ENCODE measurements around the gene DPP6. TPM values are rescaled to one million over a fixed set of nuclear protein-coding genes. Genes with fewer than 3 reads are reported as not detected.

DPP6 gene
- total and polyA plus RNA-seq, 9 of the 15 experiments (the other 6 are each of a cell fraction or from before 2014, with no cell fraction given), result not detected

DNA sequence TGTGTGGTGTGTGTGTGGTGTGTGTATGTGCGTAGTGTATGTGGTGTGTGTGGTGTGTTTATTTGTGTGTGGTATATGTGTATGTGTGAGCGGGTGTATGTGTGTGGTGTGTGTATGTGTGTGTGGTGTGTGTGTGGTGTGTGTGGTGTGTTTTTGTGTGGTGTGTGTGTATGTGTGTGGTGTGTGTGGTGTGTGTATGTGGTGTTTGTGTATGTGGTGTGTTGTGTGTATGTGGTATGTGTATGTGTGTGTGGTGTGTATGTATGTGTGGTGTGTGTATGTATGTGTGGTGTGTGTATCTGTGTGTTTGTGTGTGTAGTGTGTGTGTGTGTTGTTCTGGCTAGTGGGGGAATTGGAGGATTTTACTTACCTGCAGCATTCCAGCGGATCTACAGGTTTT, 523.3 kb downstream of the DPP6 start (continued):
- TF ChIP-seq, protein P1, sequence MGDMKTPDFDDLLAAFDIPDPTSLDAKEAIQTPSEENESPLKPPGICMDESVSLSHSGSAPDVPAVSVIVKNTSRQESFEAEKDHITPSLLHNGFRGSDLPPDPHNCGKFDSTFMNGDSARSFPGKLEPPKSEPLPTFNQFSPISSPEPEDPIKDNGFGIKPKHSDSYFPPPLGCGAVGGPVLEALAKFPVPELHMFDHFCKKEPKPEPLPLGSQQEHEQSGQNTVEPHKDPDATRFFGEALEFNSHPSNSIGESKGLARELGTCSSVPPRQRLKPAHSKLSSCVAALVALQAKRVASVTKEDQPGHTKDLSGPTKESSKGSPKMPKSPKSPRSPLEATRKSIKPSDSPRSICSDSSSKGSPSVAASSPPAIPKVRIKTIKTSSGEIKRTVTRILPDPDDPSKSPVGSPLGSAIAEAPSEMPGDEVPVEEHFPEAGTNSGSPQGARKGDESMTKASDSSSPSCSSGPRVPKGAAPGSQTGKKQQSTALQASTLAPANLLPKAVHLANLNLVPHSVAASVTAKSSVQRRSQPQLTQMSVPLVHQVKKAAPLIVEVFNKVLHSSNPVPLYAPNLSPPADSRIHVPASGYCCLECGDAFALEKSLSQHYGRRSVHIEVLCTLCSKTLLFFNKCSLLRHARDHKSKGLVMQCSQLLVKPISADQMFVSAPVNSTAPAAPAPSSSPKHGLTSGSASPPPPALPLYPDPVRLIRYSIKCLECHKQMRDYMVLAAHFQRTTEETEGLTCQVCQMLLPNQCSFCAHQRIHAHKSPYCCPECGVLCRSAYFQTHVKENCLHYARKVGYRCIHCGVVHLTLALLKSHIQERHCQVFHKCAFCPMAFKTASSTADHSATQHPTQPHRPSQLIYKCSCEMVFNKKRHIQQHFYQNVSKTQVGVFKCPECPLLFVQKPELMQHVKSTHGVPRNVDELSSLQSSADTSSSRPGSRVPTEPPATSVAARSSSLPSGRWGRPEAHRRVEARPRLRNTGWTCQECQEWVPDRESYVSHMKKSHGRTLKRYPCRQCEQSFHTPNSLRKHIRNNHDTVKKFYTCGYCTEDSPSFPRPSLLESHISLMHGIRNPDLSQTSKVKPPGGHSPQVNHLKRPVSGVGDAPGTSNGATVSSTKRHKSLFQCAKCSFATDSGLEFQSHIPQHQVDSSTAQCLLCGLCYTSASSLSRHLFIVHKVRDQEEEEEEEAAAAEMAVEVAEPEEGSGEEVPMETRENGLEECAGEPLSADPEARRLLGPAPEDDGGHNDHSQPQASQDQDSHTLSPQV (IDR thresholded peaks at IDR 0.05), result no peak
- no peak for TF ChIP-seq NELFE (IDR thresholded peaks at IDR 0.05; ENCODE audit: insufficient read depth, insufficient read length)
- peak; percentile 52 for TF ChIP-seq PHF20 (IDR thresholded peaks at IDR 0.05; ENCODE audit: partially characterized antibody)
- TF ChIP-seq OTX1 (CRISPR knock-in tag; IDR thresholded peaks at IDR 0.05), result peak; percentile 27; the same call in 1 of the 2 replicates

DNA sequence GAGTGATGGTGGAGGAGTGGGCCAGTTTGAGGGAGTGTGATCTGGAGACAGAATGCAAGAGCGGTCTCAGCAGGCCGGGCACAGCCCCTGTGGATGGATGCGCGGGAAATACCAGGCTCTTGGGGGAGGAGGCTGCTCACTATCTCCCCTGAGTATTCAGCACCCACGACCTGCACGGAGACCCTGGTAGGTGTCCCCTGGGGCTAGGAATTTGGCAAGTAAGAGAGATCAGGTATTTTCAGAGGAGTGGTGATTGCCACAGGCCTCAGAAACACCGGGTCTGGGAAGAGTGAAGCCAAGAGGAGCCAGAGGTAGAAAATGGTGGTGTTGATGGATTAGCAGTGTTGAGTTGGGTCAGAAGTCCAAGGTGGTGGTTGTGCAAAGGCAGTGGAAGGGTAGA, 524.4 kb downstream of the DPP6 start:
- WGBS (ENCODE audit: insufficient coverage, low coverage, missing lambda C conversion rate), result 1% methylated on average over 7 of the region's 7 CpGs

More for the DNA sequence above, 524.4 kb downstream of the DPP6 start:
- Histone ChIP-seq H3K9ac (ENCODE audit: insufficient read depth in 1 of 2, low read depth in 2 of 2, low read length in 2 of 2) (no peak overlapping the region), H3K27ac (ENCODE audit: extremely low read depth, low read depth, low read length) (no peak overlapping the region), H3K9me1 (ENCODE audit: control insufficient read depth, insufficient read depth, low read length) (no peaks in the 10 kb centered on the region), H2AFZ (ENCODE audit: low read depth, low read length) (no peak overlapping the region), H4K20me1 (replicated peaks; ENCODE audit: control insufficient read depth, insufficient read depth, low read length) (no peaks in the 10 kb centered on the region), H3K4me3 (no peak overlapping the region), H3K4me1 (replicated peaks in 1 of 2; ENCODE audit: control insufficient read depth in 2 of 2, insufficient read depth in 2 of 2, low read length in 2 of 2) (no peaks in the 10 kb centered on the region), H3K9me3 (replicated peaks; ENCODE audit: control insufficient read depth, insufficient read depth, low read depth, low read length) (peaks cover 5% of the 10 kb centered on the region), H3K4me2 (ENCODE audit: insufficient read depth, low read length) (no peak overlapping the region), H3K79me2 (ENCODE audit: control insufficient read depth, insufficient read depth, low read length) (no peaks in the 10 kb centered on the region), H3K27me3 (ENCODE audit: control insufficient read depth in 2 of 2, insufficient read depth in 2 of 2, low read length in 2 of 2) (peaks cover 37 to 39% of the 10 kb centered on the region in 2 experiments), H3K36me3 (ENCODE audit: control insufficient read depth, insufficient read depth, low read length) (no peaks in the 10 kb centered on the region)
- DNase-seq (ENCODE audit: extremely low read depth in 1 of 4, low spot score in 3 of 4) (no peak), ATAC-seq (no peak), FAIRE-seq (no peak)
- intact Hi-C loops (cut with micrococcal nuclease), result loop anchor here (10.0 kb wide), 1 partner anchor 62 kb away; no protein-coding TSS in a partner anchor
- no peak for TF ChIP-seq SUPT5H (IDR thresholded peaks at IDR 0.05)
- no peak for TF ChIP-seq ZSCAN29 (IDR thresholded peaks at IDR 0.05)
- TF ChIP-seq ATF1 (CRISPR knock-in tag; IDR thresholded peaks at IDR 0.05), result no peak
- no peak for TF ChIP-seq ATF1 (tag; IDR thresholded peaks at IDR 0.05)
- no peak for TF ChIP-seq ARNT (IDR thresholded peaks at IDR 0.05)
- no peak for TF ChIP-seq TBL1XR1 (IDR thresholded peaks at IDR 0.05; ENCODE audit: low read length in 2 of 2)
- TF ChIP-seq ZFP36 (IDR thresholded peaks at IDR 0.05; ENCODE audit: low read depth, low read length, partially characterized antibody), result no peak
- TF ChIP-seq FOXM1 (IDR thresholded peaks at IDR 0.05; ENCODE audit: low read depth), result no peak
- TF ChIP-seq FOXM1 (CRISPR knock-in tag; IDR thresholded peaks at IDR 0.05; ENCODE audit: low read depth), result no peak
- no peak for TF ChIP-seq NR3C1 (CRISPR knock-in tag; IDR thresholded peaks at IDR 0.05)
- TF ChIP-seq ZNF780A (CRISPR knock-in tag; IDR thresholded peaks at IDR 0.05), result no peak
- no peak for TF ChIP-seq ZNF124 (CRISPR knock-in tag; IDR thresholded peaks at IDR 0.05)
- in situ Hi-C loops (cut with MboI), result no loop called here
- BruUV-seq (replicated peaks), result no TSS peak
- POLR2A ChIA-PET, result no interaction called here
- CTCF ChIA-PET (ENCODE audit: low intra/inter-chr PET ratio), result no interaction called here
